ENCODE data around the gene LZTR1.

- TF ChIP-seq, protein P1, sequence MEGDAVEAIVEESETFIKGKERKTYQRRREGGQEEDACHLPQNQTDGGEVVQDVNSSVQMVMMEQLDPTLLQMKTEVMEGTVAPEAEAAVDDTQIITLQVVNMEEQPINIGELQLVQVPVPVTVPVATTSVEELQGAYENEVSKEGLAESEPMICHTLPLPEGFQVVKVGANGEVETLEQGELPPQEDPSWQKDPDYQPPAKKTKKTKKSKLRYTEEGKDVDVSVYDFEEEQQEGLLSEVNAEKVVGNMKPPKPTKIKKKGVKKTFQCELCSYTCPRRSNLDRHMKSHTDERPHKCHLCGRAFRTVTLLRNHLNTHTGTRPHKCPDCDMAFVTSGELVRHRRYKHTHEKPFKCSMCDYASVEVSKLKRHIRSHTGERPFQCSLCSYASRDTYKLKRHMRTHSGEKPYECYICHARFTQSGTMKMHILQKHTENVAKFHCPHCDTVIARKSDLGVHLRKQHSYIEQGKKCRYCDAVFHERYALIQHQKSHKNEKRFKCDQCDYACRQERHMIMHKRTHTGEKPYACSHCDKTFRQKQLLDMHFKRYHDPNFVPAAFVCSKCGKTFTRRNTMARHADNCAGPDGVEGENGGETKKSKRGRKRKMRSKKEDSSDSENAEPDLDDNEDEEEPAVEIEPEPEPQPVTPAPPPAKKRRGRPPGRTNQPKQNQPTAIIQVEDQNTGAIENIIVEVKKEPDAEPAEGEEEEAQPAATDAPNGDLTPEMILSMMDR (conservative IDR thresholded peaks at IDR 0.05) = no peak
- TF ChIP-seq EZH2 (IDR thresholded peaks at IDR 0.05; ENCODE audit: low read depth) = no peak
Measured at GRCh38 chr22:20946991-20947390, 35.1 kb upstream of the LZTR1 start.

All from PC-9 (cell line).